GM23248 (cell line): ENCODE results near the gene PPP6R3. TPM values are rescaled to one million over a fixed set of nuclear protein-coding genes. Genes with fewer than 3 reads are reported as not detected.
A peak's percentile ranks its signal among the peaks of the same experiment; 100 is the strongest.
"Not testable (repeated sequence)": the region's sequence is repeated elsewhere in the genome, so short reads cannot be mapped to it uniquely, and the experiment has no call there.

Experiments used
- DNase-seq: peaks from one replicate; pipeline ENCODE4 v3.0.0-alpha.2; 2015
- H2AFZ ChIP-seq: fragments of 200-600 bp; sonication (generic); 2 replicates; pipeline ENCODE4 v1.6.1; 2016; ENCODE audit warnings: antibody characterized with exemption
- H3F3A ChIP-seq: fragments of 200-600 bp; sonication (generic); 2 replicates; pipeline ENCODE4 v1.6.1; 2016; ENCODE audit warnings: mild to moderate bottlenecking, antibody characterized with exemption, mixed run types; ENCODE audit not compliant: insufficient read depth
- H3K27ac ChIP-seq: fragments of 200-600 bp; sonication (generic); 2 replicates; pipeline ENCODE4 v1.5.1; 2016; ENCODE audit warnings: mild to moderate bottlenecking
- H3K27me3 ChIP-seq: fragments of 200-600 bp; sonication (generic); replicated peaks from 2 replicates; pipeline ENCODE4 v1.6.1; 2016; ENCODE audit warnings: mild to moderate bottlenecking; ENCODE audit not compliant: insufficient read depth
- H3K36me3 ChIP-seq: fragments of 200-600 bp; sonication (generic); 2 replicates; pipeline ENCODE4 v1.6.1; 2016; ENCODE audit warnings: low read depth, mild to moderate bottlenecking
- H3K4me1 ChIP-seq: fragments of 200-600 bp; sonication (generic); 2 replicates; pipeline ENCODE4 v1.6.1; 2016; ENCODE audit warnings: mild to moderate bottlenecking; ENCODE audit not compliant: insufficient read depth
- H3K4me2 ChIP-seq: fragments of 200-600 bp; sonication (generic); one replicate; pipeline ENCODE4 v1.6.1; 2016; ENCODE audit warnings: mild to moderate bottlenecking; ENCODE audit not compliant: unreplicated experiment
- H3K4me3 ChIP-seq: fragments of 200-600 bp; sonication (generic); 2 replicates; pipeline ENCODE4 v1.5.1; 2016; ENCODE audit warnings: mild to moderate bottlenecking
- H3K79me2 ChIP-seq: fragments of 200-600 bp; sonication (generic); 2 replicates; pipeline ENCODE4 v1.6.1; 2016; ENCODE audit warnings: mild to moderate bottlenecking; ENCODE audit not compliant: insufficient read depth
- H3K9ac ChIP-seq: fragments of 200-600 bp; sonication (generic); 2 replicates; pipeline ENCODE4 v1.6.1; 2016; ENCODE audit warnings: mild to moderate bottlenecking
- H3K9me2 ChIP-seq: fragments of 200-600 bp; sonication (generic); 2 replicates; pipeline ENCODE4 v1.6.1; 2016; ENCODE audit warnings: mixed run types, mild to moderate bottlenecking, moderate library complexity; ENCODE audit not compliant: insufficient read depth
- H3K9me3 ChIP-seq: fragments of 200-600 bp; sonication (generic); one replicate; pipeline ENCODE4 v1.6.1; 2017; ENCODE audit warnings: low read depth
- H4K20me1 ChIP-seq: fragments of 200-600 bp; sonication (generic); 2 replicates; pipeline ENCODE4 v1.6.0; 2016; ENCODE audit not compliant: insufficient read depth
- EZH2 ChIP-seq: fragments of 200-600 bp; sonication (generic); IDR thresholded peaks from 2 replicates; pipeline ENCODE4 v1.6.1; 2018; ENCODE audit warnings: antibody characterized with exemption, mild to moderate bottlenecking; ENCODE audit not compliant: insufficient read depth, poor library complexity, severe bottlenecking
- EZH2phosphoT487 ChIP-seq: fragments of 200-600 bp; sonication (generic); IDR thresholded peaks from 2 replicates; pipeline ENCODE4 v1.6.1; 2018; ENCODE audit warnings: antibody characterized with exemption, moderate library complexity, mild to moderate bottlenecking, low read depth; ENCODE audit not compliant: insufficient read depth
- WGBS, 2 experiments: methylation state at CpG; one replicate each; pipeline ENCODE4 v1.1.6; 2015 to 2017; ENCODE audit warnings: low lambda C conversion rate in 2 of 2, low coverage in 1 of 2; ENCODE audit errors: missing lambda C conversion rate in 2 of 2; 5-methylcytosine and 5-hydroxymethylcytosine counted together
- in situ Hi-C: fragments of 300-500 bp; cut with MboI; formaldehyde crosslinking; loops from 2 replicates; pipeline ENCODE4 v1.15.0; 2020
- polyA plus RNA-seq: library from polyadenylated mRNA; unstranded; fragments of >200 nt; fragmentation: Nextera tagmentation; extraction: Ambion mirVana; gene quantifications from 2 replicates; pipeline ENCODE4 v1.2.1, GENCODE V29; 2016
- total RNA-seq: library from RNA; depleted of rRNA; stranded (reverse); fragments of >200 nt; shearing (Covaris generic); gene quantifications from 2 replicates; pipeline ENCODE4 v1.2.3, GENCODE V29; 2014

Gene PPP6R3
- total and polyA plus RNA-seq, 2 experiments from 2014 or later = 47.5 to 96.0 TPM

- H3K4me3 ChIP-seq = no peak overlapping the region
- DNase-seq = peak; percentile 40
- in situ Hi-C loops = no loop called here
These were observed 150.0 kb downstream of the PPP6R3 start for GRCh38 chr11:68610452-68611116.

GRCh38 chr11:68615657-68616056 lies 155.1 kb downstream of the PPP6R3 start:
- no peak overlapping the region for H3K4me2 ChIP-seq
- peaks cover 10% of the 10 kb centered on the region; the same call in 1 of the 2 replicates for H3F3A ChIP-seq
- no peaks in the 10 kb centered on the region for H3K79me2 ChIP-seq
- no peak overlapping the region for H3K4me3 ChIP-seq
- TF ChIP-seq EZH2phosphoT487 = no peak
- TF ChIP-seq EZH2 = no peak
- peaks cover 25% of the 10 kb centered on the region; the same call in 1 of the 2 replicates for H3K36me3 ChIP-seq
- H3K27ac ChIP-seq = no peak overlapping the region
- no peaks in the 10 kb centered on the region for H3K4me1 ChIP-seq
- in situ Hi-C loops = no loop called here
- 88 to 91% methylated on average over 6 of the region's 6 CpGs for WGBS, 2 experiments
- no peaks in the 10 kb centered on the region for H3K9me3 ChIP-seq
- no peak overlapping the region for H2AFZ ChIP-seq
- H3K9me2 ChIP-seq = no peaks in the 10 kb centered on the region
- H3K27me3 ChIP-seq = no peaks in the 10 kb centered on the region; the same call in 1 of the 2 replicates
- DNase-seq = no peak
- no peak overlapping the region for H3K9ac ChIP-seq
- H4K20me1 ChIP-seq = no peaks in the 10 kb centered on the region

More at GRCh38 chr11:68610452-68611116, 150.0 kb downstream of the PPP6R3 start:
- Histone ChIP-seq H3K4me2 (no peak overlapping the region), H3K4me1 (no peaks in the 10 kb centered on the region), H3K27me3 (no peaks in the 10 kb centered on the region), H2AFZ (no peak overlapping the region), H3K9ac (no peak overlapping the region), H3K9me3 (no peaks in the 10 kb centered on the region), H3K79me2 (no peaks in the 10 kb centered on the region), H4K20me1 (no peaks in the 10 kb centered on the region), H3F3A (no peaks in the 10 kb centered on the region), H3K36me3 (peaks cover 55% of the 10 kb centered on the region), H3K9me2 (no peaks in the 10 kb centered on the region), H3K27ac (no peak overlapping the region)
- 7 to 16% methylated on average over 1 of the region's 1 CpG for WGBS, 2 experiments
- TF ChIP-seq EZH2phosphoT487 (no peak), EZH2 (no peak)

- H3K27me3 ChIP-seq = no peaks in the 10 kb centered on the region; the same call in 1 of the 2 replicates
- no peak for TF ChIP-seq EZH2
- no peak for TF ChIP-seq EZH2phosphoT487
- 67 to 72% methylated on average over 23 of the region's 23 CpGs for WGBS, 2 experiments
These were observed 157.6 kb downstream of the PPP6R3 start for GRCh38 chr11:68617925-68618809.

GRCh38 chr11:68621826-68622225 lies 161.3 kb downstream of the PPP6R3 start:
- TF ChIP-seq EZH2phosphoT487 = no peak
- no peak for TF ChIP-seq EZH2
- Histone ChIP-seq H3K4me1 (no peaks in the 10 kb centered on the region), H3K36me3 (no peaks in the 10 kb centered on the region), H3K4me3 (no peak overlapping the region), H3K79me2 (no peaks in the 10 kb centered on the region), H4K20me1 (no peaks in the 10 kb centered on the region), H2AFZ (no peak overlapping the region), H3F3A (peaks cover 3% of the 10 kb centered on the region; the same call in 1 of the 2 replicates), H3K27ac (no peak overlapping the region), H3K9me2 (no peaks in the 10 kb centered on the region), H3K9ac (no peak overlapping the region), H3K27me3 (peaks cover 6% of the 10 kb centered on the region), H3K4me2 (no peak overlapping the region), H3K9me3 (no peaks in the 10 kb centered on the region)
- WGBS, 2 experiments = 86 to 97% methylated on average over 2 of the region's 2 CpGs
- no peak for DNase-seq
- in situ Hi-C loops = no loop called here

More at GRCh38 chr11:68617925-68618809, 157.6 kb downstream of the PPP6R3 start:
- Histone ChIP-seq H3K36me3 (peaks cover 14% of the 10 kb centered on the region; the same call in 1 of the 2 replicates), H3K4me1 (no peaks in the 10 kb centered on the region), H3K9me2 (no peaks in the 10 kb centered on the region), H4K20me1 (no peaks in the 10 kb centered on the region), H3K27ac (no peak overlapping the region), H3K79me2 (no peaks in the 10 kb centered on the region), H3K9ac (no peak overlapping the region), H3F3A (peaks cover 10% of the 10 kb centered on the region; the same call in 1 of the 2 replicates), H3K9me3 (no peaks in the 10 kb centered on the region), H3K4me2 (no peak overlapping the region), H2AFZ (no peak overlapping the region), H3K4me3 (no peak overlapping the region)
- no peak for DNase-seq
- in situ Hi-C loops = no loop called here

GRCh38 chr11:68623706-68624105 lies 163.2 kb downstream of the PPP6R3 start:
- H3K4me2 ChIP-seq, H3K9ac ChIP-seq, in situ Hi-C loops, H3K9me3 ChIP-seq, H4K20me1 ChIP-seq, H3K27ac ChIP-seq, H3K9me2 ChIP-seq, H3K79me2 ChIP-seq, H2AFZ ChIP-seq, H3K4me3 ChIP-seq, H3K4me1 ChIP-seq, H3K27me3 ChIP-seq, DNase-seq, H3F3A ChIP-seq, H3K36me3 ChIP-seq: not testable (repeated sequence)
- 61 to 74% methylated on average over 8 to 9 of the region's 9 CpGs for WGBS, 2 experiments

GRCh38 chr11:68625069-68625468 lies 164.5 kb downstream of the PPP6R3 start:
- H3K79me2 ChIP-seq, H3K9me3 ChIP-seq, H4K20me1 ChIP-seq, DNase-seq, in situ Hi-C loops, H3K4me2 ChIP-seq, H3K4me1 ChIP-seq, H3K27me3 ChIP-seq, H3K9ac ChIP-seq, H3K36me3 ChIP-seq, H3K27ac ChIP-seq, H3K9me2 ChIP-seq, H2AFZ ChIP-seq, H3K4me3 ChIP-seq, H3F3A ChIP-seq: not testable (repeated sequence)
- WGBS, 2 experiments = 56 to 60% methylated on average over 4 of the region's 4 CpGs
